SK-N-SH treated with all-trans-retinoic acid at 6 μM for 48 hours (cell line): ENCODE measurements around the gene SUPT3H.

Source experiments
- ATAC-seq: fragments of 200-7000 bp; cut with Tn5 transposase; 3 replicates; pipeline ENCODE4 v1.9.1; 2020; ENCODE audit warnings: mild to moderate bottlenecking, moderate library complexity
- ARNTL ChIP-seq: fragments of 450-650 bp; formaldehyde crosslinking; IDR thresholded peaks from 2 replicates; pipeline ENCODE4 v1.5.0; 2020; ENCODE audit warnings: low read depth, mild to moderate bottlenecking, moderate library complexity, borderline replicate concordance
- BACH2 ChIP-seq: fragments of 250-450 bp; sonication (Bioruptor Pico); IDR thresholded peaks from 2 replicates; pipeline ENCODE4 v1.9.0; 2021; ENCODE audit warnings: mild to moderate bottlenecking, borderline replicate concordance
- CSDC2 ChIP-seq: fragments of 250-450 bp; sonication (Bioruptor Pico); IDR thresholded peaks from 2 replicates; pipeline ENCODE4 v1.5.0; 2020; ENCODE audit warnings: mild to moderate bottlenecking, moderate library complexity
- ESRRG ChIP-seq: fragments of 250-450 bp; sonication (Bioruptor Pico); IDR thresholded peaks from 2 replicates; pipeline ENCODE4 v1.6.1; 2021; ENCODE audit warnings: mild to moderate bottlenecking
- GLIS3 ChIP-seq: fragments of 250-450 bp; sonication (Bioruptor Pico); IDR thresholded peaks from 2 replicates; pipeline ENCODE4 v1.5.0; 2020; ENCODE audit warnings: mild to moderate bottlenecking, moderate library complexity
- ISL1 ChIP-seq: fragments of 250-450 bp; sonication (Bioruptor Pico); IDR thresholded peaks from 2 replicates; pipeline ENCODE4 v2.1.2; 2022; ENCODE audit warnings: mild to moderate bottlenecking, moderate library complexity
- OSR1 ChIP-seq: fragments of 250-450 bp; sonication (Bioruptor Pico); IDR thresholded peaks from 2 replicates; pipeline ENCODE4 v1.8.0; 2022; ENCODE audit warnings: moderate library complexity, mild to moderate bottlenecking, inconsistent platforms
- PATZ1 ChIP-seq: fragments of 250-450 bp; sonication (Bioruptor Pico); IDR thresholded peaks from 2 replicates; pipeline ENCODE4 v1.8.0; 2020; ENCODE audit warnings: mild to moderate bottlenecking, moderate library complexity, borderline replicate concordance
- POU6F1 ChIP-seq: fragments of 250-450 bp; sonication (Bioruptor Pico); IDR thresholded peaks from 2 replicates; pipeline ENCODE4 v1.8.0; 2021; ENCODE audit warnings: low read depth, mild to moderate bottlenecking, moderate library complexity, borderline replicate concordance
- PPARA ChIP-seq: fragments of 250-450 bp; sonication (Bioruptor Pico); IDR thresholded peaks from 2 replicates; pipeline ENCODE4 v1.5.0; 2020; ENCODE audit warnings: mild to moderate bottlenecking, borderline replicate concordance
- RARB ChIP-seq: fragments of 250-450 bp; sonication (Bioruptor Pico); IDR thresholded peaks from 2 replicates; pipeline ENCODE4 v1.8.0; 2021; ENCODE audit warnings: mild to moderate bottlenecking, moderate library complexity
- SNAI2 ChIP-seq: fragments of 250-450 bp; sonication (Bioruptor Pico); IDR thresholded peaks from 2 replicates; pipeline ENCODE4 v1.5.0; 2020; ENCODE audit warnings: mild to moderate bottlenecking, moderate library complexity
- TOX ChIP-seq: fragments of 250-450 bp; sonication (Bioruptor Pico); IDR thresholded peaks from 2 replicates; pipeline ENCODE4 v1.8.0; 2021; ENCODE audit warnings: mild to moderate bottlenecking, moderate library complexity, borderline replicate concordance
- ZC3H10 ChIP-seq: fragments of 250-450 bp; sonication (Bioruptor Pico); IDR thresholded peaks from 2 replicates; pipeline ENCODE4 v1.5.1; 2021; ENCODE audit warnings: mild to moderate bottlenecking, moderate library complexity
- ZFP3 ChIP-seq: fragments of 250-450 bp; sonication (Bioruptor Pico); IDR thresholded peaks from 2 replicates; pipeline ENCODE4 v1.5.0; 2020; ENCODE audit warnings: mild to moderate bottlenecking, moderate library complexity
- ZFP30 ChIP-seq: fragments of 450-650 bp; formaldehyde crosslinking; IDR thresholded peaks from 2 replicates; pipeline ENCODE4 v1.5.0; 2022; ENCODE audit warnings: mild to moderate bottlenecking, moderate library complexity
- ZNF565 ChIP-seq: fragments of 450-650 bp; formaldehyde crosslinking; conservative IDR thresholded peaks from 2 replicates; pipeline ENCODE4 v1.5.0; 2020; ENCODE audit warnings: low read depth, mild to moderate bottlenecking, moderate library complexity
- ZNF70 ChIP-seq: fragments of 450-650 bp; formaldehyde crosslinking; IDR thresholded peaks from 2 replicates; pipeline ENCODE4 v1.5.0; 2020; ENCODE audit warnings: mild to moderate bottlenecking, moderate library complexity
- ZNF8 ChIP-seq: fragments of 450-650 bp; formaldehyde crosslinking; IDR thresholded peaks from 2 replicates; pipeline ENCODE4 v1.5.0; 2020; ENCODE audit warnings: mild to moderate bottlenecking, moderate library complexity
- TF ChIP-seq, protein P1 (sequence below): fragments of 250-450 bp; sonication (Bioruptor Pico); IDR thresholded peaks from 2 replicates; pipeline ENCODE4 v1.5.1; 2020; ENCODE audit warnings: low read depth, mild to moderate bottlenecking, moderate library complexity
- TF ChIP-seq, protein P2 (sequence below): fragments of 250-450 bp; sonication (Bioruptor Pico); IDR thresholded peaks from 2 replicates; pipeline ENCODE4 v1.5.0; 2020; ENCODE audit warnings: mild to moderate bottlenecking, moderate library complexity

SUPT3H gene

GRCh38 chr6:44828780-44829179 lies 549.0 kb downstream of the SUPT3H start:
- no peak for ATAC-seq
- no peak for TF ChIP-seq ARNTL (CRISPR knock-in tag)
- no peak for TF ChIP-seq BACH2 (CRISPR knock-in tag)
- TF ChIP-seq CSDC2 = no peak

- TF ChIP-seq ZNF8 (CRISPR knock-in tag) = no peak
- no peak for TF ChIP-seq RARB (CRISPR knock-in tag)
- no peak for TF ChIP-seq OSR1
- TF ChIP-seq GLIS3 (CRISPR knock-in tag) = no peak
- TF ChIP-seq, protein P1, sequence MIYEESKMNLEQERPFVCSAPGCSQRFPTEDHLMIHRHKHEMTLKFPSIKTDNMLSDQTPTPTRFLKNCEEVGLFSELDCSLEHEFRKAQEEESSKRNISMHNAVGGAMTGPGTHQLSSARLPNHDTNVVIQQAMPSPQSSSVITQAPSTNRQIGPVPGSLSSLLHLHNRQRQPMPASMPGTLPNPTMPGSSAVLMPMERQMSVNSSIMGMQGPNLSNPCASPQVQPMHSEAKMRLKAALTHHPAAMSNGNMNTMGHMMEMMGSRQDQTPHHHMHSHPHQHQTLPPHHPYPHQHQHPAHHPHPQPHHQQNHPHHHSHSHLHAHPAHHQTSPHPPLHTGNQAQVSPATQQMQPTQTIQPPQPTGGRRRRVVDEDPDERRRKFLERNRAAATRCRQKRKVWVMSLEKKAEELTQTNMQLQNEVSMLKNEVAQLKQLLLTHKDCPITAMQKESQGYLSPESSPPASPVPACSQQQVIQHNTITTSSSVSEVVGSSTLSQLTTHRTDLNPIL (CRISPR knock-in tag) = no peak
- TF ChIP-seq PATZ1 = no peak
- no peak for TF ChIP-seq ZNF565 (CRISPR knock-in tag)
- no peak for TF ChIP-seq ESRRG (CRISPR knock-in tag)
- no peak for TF ChIP-seq PPARA (CRISPR knock-in tag)
- no peak for TF ChIP-seq SNAI2 (CRISPR knock-in tag)
- no peak for TF ChIP-seq ISL1 (CRISPR knock-in tag)
- no peak for TF ChIP-seq ARNTL (CRISPR knock-in tag)
- TF ChIP-seq ZFP3 = no peak
- no peak for TF ChIP-seq ZFP30 (CRISPR knock-in tag)
- no peak for TF ChIP-seq CSDC2
- no peak for TF ChIP-seq ZC3H10
- TF ChIP-seq ZNF70 = no peak
- no peak for TF ChIP-seq POU6F1
- TF ChIP-seq, protein P2, sequence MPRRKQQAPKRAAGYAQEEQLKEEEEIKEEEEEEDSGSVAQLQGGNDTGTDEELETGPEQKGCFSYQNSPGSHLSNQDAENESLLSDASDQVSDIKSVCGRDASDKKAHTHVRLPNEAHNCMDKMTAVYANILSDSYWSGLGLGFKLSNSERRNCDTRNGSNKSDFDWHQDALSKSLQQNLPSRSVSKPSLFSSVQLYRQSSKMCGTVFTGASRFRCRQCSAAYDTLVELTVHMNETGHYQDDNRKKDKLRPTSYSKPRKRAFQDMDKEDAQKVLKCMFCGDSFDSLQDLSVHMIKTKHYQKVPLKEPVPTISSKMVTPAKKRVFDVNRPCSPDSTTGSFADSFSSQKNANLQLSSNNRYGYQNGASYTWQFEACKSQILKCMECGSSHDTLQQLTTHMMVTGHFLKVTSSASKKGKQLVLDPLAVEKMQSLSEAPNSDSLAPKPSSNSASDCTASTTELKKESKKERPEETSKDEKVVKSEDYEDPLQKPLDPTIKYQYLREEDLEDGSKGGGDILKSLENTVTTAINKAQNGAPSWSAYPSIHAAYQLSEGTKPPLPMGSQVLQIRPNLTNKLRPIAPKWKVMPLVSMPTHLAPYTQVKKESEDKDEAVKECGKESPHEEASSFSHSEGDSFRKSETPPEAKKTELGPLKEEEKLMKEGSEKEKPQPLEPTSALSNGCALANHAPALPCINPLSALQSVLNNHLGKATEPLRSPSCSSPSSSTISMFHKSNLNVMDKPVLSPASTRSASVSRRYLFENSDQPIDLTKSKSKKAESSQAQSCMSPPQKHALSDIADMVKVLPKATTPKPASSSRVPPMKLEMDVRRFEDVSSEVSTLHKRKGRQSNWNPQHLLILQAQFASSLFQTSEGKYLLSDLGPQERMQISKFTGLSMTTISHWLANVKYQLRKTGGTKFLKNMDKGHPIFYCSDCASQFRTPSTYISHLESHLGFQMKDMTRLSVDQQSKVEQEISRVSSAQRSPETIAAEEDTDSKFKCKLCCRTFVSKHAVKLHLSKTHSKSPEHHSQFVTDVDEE (CRISPR knock-in tag) = no peak
- no peak for ATAC-seq
These were observed 551.6 kb downstream of the SUPT3H start for GRCh38 chr6:44826025-44826676.

- ATAC-seq = no peak
- TF ChIP-seq ZNF565 (CRISPR knock-in tag) (no peak), BACH2 (CRISPR knock-in tag) (no peak), SNAI2 (CRISPR knock-in tag) (no peak), ESRRG (CRISPR knock-in tag) (no peak), ZFP3 (no peak), PPARA (CRISPR knock-in tag) (no peak), OSR1 (no peak), CSDC2 (no peak), POU6F1 (no peak), TOX (CRISPR knock-in tag) (no peak), ZNF8 (CRISPR knock-in tag) (no peak), ZFP30 (CRISPR knock-in tag) (no peak), ZNF70 (no peak), ZC3H10 (no peak)
- TF ChIP-seq, protein P1 (CRISPR knock-in tag) = no peak
- TF ChIP-seq, protein P2 (CRISPR knock-in tag) = no peak
These were observed 552.5 kb downstream of the SUPT3H start for GRCh38 chr6:44825273-44825672.
